Measurements from ENCODE around the gene MPP3.
"Not testable (repeated sequence)": the region's sequence is repeated elsewhere in the genome, so short reads cannot be mapped to it uniquely, and the experiment has no call there.

The MPP3 gene

DNA sequence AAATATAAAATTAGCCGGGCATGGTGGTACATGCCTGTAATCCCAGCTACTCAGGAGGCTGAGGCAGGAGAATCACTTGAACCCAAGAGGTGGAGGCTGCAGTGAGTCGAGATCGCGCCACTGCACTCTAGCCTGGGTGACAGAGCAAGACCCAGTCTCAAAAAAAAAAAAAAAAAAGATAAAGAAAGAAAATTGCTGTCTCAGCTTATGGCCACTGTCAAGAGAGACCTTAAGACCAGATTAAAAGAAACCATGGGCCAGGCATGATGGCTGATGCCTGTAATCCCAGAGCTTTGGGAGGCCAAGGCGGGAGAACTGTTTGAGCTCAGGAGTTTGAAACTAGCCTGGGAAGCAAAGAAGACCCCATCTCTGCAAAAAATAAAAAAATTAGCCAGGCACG is 36.1 kb upstream of the MPP3 start:
- not testable (repeated sequence) for H3K4me3 Mint-ChIP-seq, ATAC-seq, H3K9me3 Mint-ChIP-seq, DNase-seq, H3K4me1 Mint-ChIP-seq, H3K27ac Mint-ChIP-seq
- H3K27me3 Mint-ChIP-seq, result peaks cover 19% of the 10 kb centered on the region

DNA sequence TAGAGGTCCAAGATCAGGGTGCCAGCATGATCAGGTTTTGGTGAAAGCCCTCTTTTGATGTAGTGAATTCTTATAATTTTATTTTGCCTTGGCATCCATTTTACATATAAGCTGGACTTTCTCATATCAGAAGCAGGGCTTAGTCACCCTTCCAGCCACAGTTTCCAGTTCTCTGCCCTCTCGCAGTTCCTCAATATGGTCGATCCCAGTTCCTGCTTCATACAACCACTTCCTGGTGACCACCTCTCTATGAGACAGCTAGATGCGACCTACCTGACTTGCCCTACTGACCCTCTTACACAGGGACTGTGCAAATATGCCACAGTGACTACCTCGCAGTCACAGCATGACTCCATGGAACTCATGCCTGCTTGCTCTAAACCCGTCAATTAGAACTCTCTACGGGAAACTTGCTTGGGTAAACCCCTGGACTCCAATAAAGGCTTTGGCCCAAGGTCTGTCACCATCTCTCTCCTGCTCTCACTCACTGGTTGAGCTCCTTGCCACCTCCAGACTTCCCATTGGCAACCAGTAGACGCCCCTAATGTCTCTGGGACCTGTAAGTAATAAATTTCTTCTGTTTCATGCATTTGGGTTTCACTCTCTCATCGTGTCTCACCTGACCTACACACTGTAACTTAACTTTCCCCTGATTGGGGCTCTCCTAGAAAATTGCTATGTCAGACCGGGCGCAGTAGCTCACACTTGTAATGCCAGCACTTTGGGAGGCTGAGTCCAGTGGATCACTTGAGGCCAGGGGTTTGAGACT is 35.5 kb upstream of the MPP3 start:
- H3K4me3 Mint-ChIP-seq, result no peak overlapping the region
- H3K27me3 Mint-ChIP-seq, result peaks cover 19% of the 10 kb centered on the region
- H3K4me1 Mint-ChIP-seq, result no peaks in the 10 kb centered on the region
- ATAC-seq, result no peak
- no peaks in the 10 kb centered on the region for H3K9me3 Mint-ChIP-seq
- H3K27ac Mint-ChIP-seq, result no peak overlapping the region
- no peak for DNase-seq

DNA sequence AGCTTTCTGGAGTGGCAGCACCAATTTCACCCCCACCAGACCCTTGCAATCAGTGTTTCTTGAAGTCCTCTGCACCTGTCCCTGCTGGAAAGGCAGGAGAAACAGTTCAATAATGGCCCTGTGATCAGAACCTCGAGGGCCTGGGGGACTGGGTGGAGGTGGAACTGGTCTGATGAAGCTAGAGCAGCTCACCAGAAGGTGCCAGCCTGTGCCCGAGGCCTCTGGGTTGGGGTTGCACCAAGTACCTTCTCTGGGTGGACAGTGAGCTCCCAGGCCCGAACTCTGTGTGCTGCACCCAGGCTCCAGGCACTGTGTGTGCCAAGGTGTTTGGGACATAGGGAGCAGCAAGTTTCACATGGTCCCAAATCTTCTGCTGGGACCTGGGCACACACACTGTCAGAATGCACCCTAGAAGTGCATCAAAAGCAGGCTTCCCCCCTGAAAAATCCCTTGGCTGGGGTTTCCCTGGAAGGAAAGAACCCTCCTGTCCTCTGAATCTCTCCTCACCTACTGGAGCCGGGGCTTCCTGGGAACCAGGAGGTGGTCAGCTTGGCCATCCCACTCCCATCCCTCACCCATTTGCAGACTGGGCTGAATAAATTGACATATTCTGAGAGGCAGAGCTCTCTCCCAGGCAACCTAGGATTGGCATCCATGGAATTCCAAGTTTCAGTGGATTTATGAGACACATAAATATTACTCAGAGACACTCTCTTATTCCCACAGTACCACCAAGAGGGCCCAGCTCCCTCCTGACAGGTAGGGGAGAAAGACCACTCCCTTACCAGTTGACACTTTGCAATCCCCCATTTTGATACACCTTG is 31.4 kb upstream of the MPP3 start:
- Mint-ChIP-seq H3K9me3 (no peaks in the 10 kb centered on the region), H3K27me3 (peaks cover 10% of the 10 kb centered on the region), H3K4me3 (no peak overlapping the region), H3K4me1 (no peaks in the 10 kb centered on the region), H3K27ac (no peak overlapping the region)
- DNase-seq, result no peak
- ATAC-seq, result no peak

DNA sequence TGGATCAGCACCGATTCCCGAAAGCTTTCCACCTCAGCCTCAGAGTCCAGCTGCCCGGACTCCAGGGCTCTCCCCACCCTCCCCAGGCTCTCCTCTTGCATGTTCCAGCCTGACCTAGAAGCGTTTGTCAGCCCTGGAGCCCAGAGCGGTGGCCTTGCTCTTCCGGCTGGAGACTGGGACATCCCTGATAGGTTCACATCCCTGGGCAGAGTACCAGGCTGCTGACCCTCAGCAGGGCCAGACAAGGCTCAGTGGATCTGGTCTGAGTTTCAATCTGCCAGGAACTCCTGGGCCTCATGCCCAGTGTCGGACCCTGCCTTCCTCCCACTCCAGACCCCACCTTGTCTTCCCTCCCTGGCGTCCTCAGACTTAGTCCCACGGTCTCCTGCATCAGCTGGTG is 29.0 kb upstream of the MPP3 start:
- Mint-ChIP-seq H3K4me3 (no peak overlapping the region), H3K9me3 (no peaks in the 10 kb centered on the region), H3K4me1 (no peaks in the 10 kb centered on the region), H3K27ac (no peak overlapping the region), H3K27me3 (peaks cover 12% of the 10 kb centered on the region)
- DNase-seq, result no peak
- no peak for ATAC-seq

DNA sequence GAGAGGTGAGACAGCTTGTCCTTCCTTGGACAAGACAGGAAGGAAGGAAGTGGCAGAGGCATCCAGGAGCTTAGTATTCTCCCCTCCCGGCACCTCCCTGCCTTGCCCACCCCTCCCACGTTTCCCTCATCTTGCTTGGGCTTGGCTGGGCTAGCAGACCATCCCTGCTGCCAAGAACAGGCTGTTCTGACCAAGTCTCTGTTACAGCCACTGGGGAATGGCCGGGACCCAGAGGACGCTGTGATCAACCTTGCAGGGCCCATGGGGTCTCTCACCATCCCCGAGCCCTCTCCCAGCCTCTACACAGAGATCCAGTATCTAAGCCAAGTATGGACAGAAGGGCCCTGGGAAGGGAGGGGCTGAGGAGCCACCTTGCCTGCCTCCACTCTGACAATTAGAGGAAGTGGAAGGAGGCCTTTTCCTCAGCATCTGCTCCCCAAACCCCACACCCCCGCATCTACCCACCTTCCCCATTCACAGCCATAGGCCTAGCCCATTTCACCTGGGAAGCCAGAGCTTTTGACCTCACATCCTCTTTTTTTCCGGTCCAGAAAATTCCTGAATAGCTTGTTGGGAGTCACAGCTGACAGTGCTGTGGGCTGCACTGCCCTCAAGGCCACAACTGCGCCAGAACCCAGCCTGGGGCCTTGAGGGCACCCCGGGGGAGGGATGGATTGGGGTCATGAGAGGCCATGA is 28.1 kb upstream of the MPP3 start:
- no peak for ATAC-seq
- no peaks in the 10 kb centered on the region for H3K9me3 Mint-ChIP-seq
- H3K4me3 Mint-ChIP-seq, result no peak overlapping the region
- no peak for DNase-seq
- H3K27me3 Mint-ChIP-seq, result peaks cover 12% of the 10 kb centered on the region
- no peaks in the 10 kb centered on the region for H3K4me1 Mint-ChIP-seq
- H3K27ac Mint-ChIP-seq, result no peak overlapping the region

DNA sequence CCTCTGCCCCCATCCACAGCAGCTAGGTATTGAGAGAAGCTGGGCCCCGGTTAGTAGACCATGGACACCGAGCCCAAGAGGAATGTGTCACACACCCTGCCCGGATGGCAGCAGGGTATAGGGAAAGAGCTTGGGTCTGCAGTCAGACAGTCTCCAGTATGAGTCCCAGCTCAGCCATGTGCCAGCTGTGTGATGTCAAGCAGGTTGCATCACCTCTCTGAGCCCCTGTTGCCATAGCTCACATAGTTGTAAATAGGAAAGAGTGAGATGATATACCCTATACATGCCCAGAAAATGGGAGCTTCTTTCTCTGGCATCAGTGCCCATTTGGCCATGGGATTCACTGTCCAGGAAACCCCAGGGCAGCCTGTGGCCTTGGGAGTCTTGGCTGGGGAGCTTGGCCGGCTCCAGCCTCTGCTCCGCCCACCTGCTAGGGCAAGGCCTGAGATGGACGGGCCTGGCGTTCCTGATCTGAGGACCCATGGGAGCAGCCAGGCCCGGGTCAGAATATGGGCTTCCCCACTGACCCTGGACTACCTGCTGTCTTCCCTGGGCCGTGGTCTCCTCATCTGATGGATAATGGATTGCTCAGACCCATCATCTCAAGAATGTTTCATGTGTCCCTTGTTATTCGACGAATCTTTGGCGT is 27.3 kb upstream of the MPP3 start:
- peaks cover 16% of the 10 kb centered on the region for H3K27me3 Mint-ChIP-seq
- H3K4me1 Mint-ChIP-seq, result no peaks in the 10 kb centered on the region
- peak overlapping the region; percentile 40 to 82 for H3K27ac Mint-ChIP-seq
- no peak for DNase-seq
- H3K4me3 Mint-ChIP-seq, result no peak overlapping the region
- no peak for ATAC-seq
- H3K9me3 Mint-ChIP-seq, result no peaks in the 10 kb centered on the region

DNA sequence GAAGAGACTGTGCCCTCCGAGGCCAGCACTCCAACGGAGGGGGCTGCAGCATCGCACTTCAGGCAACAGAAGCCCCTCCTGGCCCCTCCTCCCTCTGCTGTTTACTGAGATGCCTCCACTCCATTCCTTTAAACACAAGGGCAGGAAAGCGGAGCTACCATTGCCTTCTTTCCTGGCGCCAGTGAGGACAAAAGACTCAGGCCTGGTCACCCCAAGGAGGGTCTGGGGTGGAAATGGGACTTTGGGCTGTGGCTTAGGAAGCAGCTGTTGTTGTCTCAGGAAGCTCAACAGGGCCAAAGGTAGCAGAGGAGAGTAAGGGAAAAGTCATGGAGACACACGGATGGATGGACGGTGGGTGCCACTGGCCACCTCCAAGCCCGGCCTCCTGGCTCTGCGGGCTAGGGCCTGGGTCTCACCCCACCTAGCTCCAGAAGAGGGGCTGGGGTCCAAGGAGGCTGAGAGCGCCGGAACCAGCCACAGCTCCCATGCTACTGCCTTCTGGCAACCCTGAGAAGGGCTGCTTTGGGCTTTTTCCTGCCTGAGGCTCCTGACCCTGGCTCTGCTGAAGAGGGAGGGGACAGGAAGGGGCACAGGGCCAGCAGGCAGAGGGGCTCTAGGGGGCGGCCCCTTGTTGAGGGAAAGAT is 25.1 kb upstream of the MPP3 start:
- H3K4me1 Mint-ChIP-seq, result no peaks in the 10 kb centered on the region
- no peaks in the 10 kb centered on the region for H3K9me3 Mint-ChIP-seq
- H3K4me3 Mint-ChIP-seq, result no peak overlapping the region
- peaks cover 19% of the 10 kb centered on the region for H3K27me3 Mint-ChIP-seq
- peak overlapping the region in 1 of 2 donors; percentile 40 for H3K27ac Mint-ChIP-seq
- DNase-seq (no peak), ATAC-seq (no peak)

DNA sequence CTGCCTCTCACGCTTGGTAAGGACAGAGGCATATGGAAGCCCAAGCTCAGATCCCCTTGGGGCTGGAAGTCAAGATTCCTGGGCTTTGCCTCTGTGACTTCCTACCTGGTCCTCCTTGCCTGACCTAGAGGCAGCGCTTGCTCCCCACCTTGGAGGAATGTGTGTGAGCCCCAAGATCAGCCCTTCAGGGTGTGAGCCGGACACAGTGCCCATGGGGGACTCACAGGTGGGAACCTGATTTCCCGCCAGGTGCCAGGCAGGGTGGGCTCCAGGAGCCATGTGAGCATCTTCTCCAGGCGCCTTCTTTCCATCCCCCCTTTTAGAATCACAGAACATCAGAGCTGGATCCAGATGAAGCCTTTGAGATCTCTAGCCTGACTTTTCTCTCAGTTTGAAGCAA is 24.2 kb upstream of the MPP3 start:
- ATAC-seq (no peak), DNase-seq (no peak)
- H3K27me3 Mint-ChIP-seq, result peaks cover 19% of the 10 kb centered on the region
- no peak overlapping the region for H3K27ac Mint-ChIP-seq
- H3K9me3 Mint-ChIP-seq, result no peaks in the 10 kb centered on the region
- no peak overlapping the region for H3K4me3 Mint-ChIP-seq
- no peaks in the 10 kb centered on the region for H3K4me1 Mint-ChIP-seq

DNA sequence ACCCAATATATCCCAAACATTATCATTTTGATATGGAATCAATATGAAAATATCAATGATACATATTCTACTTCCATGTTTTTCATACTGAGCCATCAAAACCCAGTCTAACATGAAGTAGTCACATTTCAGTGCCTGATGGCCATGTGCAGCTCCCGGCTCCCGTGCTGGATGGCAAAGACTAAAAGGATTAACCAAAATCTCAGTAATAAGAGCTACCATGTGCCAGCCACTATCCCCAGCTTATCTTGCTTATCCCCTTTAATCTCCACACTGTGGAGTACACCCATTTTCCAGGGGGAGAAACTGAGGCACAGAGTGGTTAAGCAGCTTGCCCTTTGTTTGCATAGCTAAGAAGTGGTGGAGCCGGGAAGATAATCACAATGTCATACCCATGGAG is 23.2 kb upstream of the MPP3 start:
- no peak overlapping the region for H3K27ac Mint-ChIP-seq
- DNase-seq (no peak), ATAC-seq (no peak)
- peaks cover 29% of the 10 kb centered on the region for H3K27me3 Mint-ChIP-seq
- H3K4me1 Mint-ChIP-seq, result no peaks in the 10 kb centered on the region
- no peak overlapping the region for H3K4me3 Mint-ChIP-seq
- no peaks in the 10 kb centered on the region for H3K9me3 Mint-ChIP-seq

DNA sequence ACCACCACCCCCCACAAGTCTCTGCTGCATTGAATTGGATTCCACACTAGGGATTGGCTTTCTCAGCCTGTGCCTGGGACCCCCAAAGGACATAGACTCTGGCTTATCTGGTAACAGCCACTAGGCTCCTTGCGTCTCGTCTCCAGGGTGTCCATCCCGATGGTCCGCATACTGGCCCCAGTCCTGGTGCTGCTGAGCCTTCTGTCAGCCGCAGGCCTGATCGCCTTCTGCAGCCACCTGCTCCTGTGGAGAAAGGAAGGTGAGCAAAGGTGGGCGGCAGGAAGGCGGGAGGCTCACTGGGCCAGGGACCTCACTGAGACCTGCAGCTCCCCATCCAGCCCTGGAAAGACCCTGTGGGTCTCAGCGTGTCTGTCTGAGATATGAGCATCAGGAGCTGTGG is 22.1 kb upstream of the MPP3 start:
- ATAC-seq (no peak), DNase-seq (no peak)
- Mint-ChIP-seq H3K27ac (no peak overlapping the region), H3K4me1 (no peaks in the 10 kb centered on the region), H3K4me3 (no peak overlapping the region), H3K27me3 (peaks cover 34% of the 10 kb centered on the region), H3K9me3 (no peaks in the 10 kb centered on the region)

DNA sequence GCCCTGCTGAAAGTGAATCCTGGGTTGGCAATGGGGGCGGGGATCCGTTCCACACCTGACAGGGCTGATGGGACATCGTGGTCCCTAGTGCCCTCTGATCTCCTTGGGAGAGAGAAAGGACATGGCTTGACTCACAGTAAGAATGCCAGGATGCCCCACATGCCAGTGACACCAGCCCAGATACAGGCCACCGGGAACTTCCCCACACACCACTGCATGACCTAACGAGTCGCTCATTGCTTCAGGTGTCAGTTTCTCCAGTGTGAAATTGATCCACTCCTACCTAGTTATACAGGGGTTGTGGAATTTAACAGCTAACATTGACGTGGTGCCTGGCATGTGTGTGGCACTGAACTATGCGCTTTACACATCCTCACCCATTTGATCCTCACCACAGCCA is 21.6 kb upstream of the MPP3 start:
- no peak for ATAC-seq
- no peaks in the 10 kb centered on the region for H3K9me3 Mint-ChIP-seq
- no peak overlapping the region for H3K4me3 Mint-ChIP-seq
- no peaks in the 10 kb centered on the region for H3K4me1 Mint-ChIP-seq
- no peak overlapping the region for H3K27ac Mint-ChIP-seq
- no peak for DNase-seq
- peaks cover 40% of the 10 kb centered on the region for H3K27me3 Mint-ChIP-seq

DNA sequence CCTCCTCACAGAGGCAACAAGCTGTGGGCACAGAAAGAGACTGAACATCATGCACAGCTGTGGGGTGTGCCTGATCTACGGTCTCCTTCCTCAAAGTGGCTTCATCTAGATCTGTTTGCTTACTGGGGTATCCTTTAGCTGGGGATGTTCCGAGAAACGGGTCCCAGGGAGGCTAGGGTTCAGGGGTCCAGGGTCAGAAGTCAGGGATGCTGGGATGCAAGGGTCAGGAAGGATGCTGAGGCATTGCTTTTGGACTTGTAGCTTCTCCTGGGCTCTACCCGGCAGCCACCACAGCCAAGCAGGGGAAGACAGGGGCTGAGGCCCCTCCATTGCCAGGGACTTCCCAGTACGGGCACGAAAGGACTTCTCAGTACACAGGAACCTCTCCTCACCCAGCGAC is 20.6 kb upstream of the MPP3 start:
- no peak for DNase-seq
- H3K27me3 Mint-ChIP-seq, result peaks cover 50% of the 10 kb centered on the region
- H3K4me1 Mint-ChIP-seq, result no peaks in the 10 kb centered on the region
- ATAC-seq, result no peak
- no peak overlapping the region for H3K27ac Mint-ChIP-seq
- H3K4me3 Mint-ChIP-seq, result no peak overlapping the region
- H3K9me3 Mint-ChIP-seq, result no peaks in the 10 kb centered on the region

DNA sequence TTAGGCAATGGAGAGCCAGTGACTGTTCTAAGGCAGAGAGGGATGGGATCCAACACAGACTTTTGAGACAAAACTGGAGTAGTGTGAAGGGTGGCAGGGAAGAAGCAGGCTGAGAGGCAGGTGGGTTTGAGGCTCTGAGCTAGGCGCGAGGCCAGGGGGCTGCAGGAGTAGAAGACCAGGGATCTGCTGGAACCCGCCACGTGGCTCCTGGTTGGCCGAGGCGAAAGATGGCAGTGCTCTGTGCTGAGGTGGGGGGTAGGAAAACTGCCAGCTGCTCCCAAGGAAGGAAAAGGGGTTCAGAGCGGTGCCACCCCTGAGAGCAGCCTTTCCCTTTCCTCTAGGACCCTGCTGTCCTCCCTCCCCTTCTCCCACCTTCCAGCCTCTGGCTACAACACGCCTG is 19.6 kb upstream of the MPP3 start:
- no peak for DNase-seq
- Mint-ChIP-seq H3K9me3 (no peaks in the 10 kb centered on the region), H3K27ac (no peak overlapping the region), H3K27me3 (peaks cover 52% of the 10 kb centered on the region), H3K4me1 (no peaks in the 10 kb centered on the region), H3K4me3 (no peak overlapping the region)
- ATAC-seq, result no peak

DNA sequence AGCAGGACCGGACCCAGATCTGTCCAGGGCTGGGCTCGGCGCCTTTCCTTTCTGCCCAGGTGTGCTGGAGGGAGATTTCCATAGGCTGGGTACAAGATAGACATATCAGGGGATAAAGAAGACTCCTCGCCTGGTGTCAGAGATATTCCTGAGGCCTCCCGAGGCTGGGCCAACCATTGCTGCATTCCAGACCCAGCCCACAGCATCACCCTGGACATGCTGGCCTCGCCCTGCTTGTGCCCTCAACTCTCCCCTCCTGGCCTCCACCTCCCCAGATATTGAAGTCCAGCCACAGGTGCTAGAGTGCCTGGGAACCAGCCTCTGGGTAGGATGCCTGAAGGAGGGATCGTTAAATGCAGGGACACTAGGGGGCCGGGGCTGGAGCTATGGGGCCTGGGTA is 16.2 kb upstream of the MPP3 start:
- Mint-ChIP-seq H3K9me3 (no peaks in the 10 kb centered on the region), H3K27ac (no peak overlapping the region), H3K27me3 (peaks cover 53% of the 10 kb centered on the region), H3K4me1 (no peaks in the 10 kb centered on the region), H3K4me3 (no peak overlapping the region)
- ATAC-seq, result no peak
- DNase-seq, result no peak

DNA sequence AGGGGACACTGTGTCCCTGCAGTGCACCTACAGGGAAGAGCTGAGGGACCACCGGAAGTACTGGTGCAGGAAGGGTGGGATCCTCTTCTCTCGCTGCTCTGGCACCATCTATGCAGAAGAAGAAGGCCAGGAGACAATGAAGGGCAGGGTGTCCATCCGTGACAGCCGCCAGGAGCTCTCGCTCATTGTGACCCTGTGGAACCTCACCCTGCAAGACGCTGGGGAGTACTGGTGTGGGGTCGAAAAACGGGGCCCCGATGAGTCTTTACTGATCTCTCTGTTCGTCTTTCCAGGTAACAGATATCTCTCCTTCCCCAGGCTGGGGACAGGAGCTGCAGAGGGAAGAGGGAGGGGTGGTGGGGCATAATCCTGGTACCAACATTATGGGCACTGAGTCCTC is 15.7 kb upstream of the MPP3 start:
- no peaks in the 10 kb centered on the region for H3K9me3 Mint-ChIP-seq
- peaks cover 53% of the 10 kb centered on the region for H3K27me3 Mint-ChIP-seq
- H3K4me1 Mint-ChIP-seq, result no peaks in the 10 kb centered on the region
- no peak overlapping the region for H3K4me3 Mint-ChIP-seq
- H3K27ac Mint-ChIP-seq, result no peak overlapping the region
- ATAC-seq (no peak), DNase-seq (no peak)

Data from stimulated activated naive CD8-positive, alpha-beta T cell treated with anti-CD3 and anti-CD28 coated beads, Interleukin-15, amount 100 ng/mL, for 72 hours (primary cell).